GM10847 (cell line): ENCODE data around the gene CEP63.

Experiments used
- POLR2A ChIP-seq: IDR thresholded peaks from 2 replicates; pipeline ENCODE4 v1.6.1; 2011; ENCODE audit not compliant: insufficient read length; ENCODE audit errors: extremely low read depth

CEP63 gene

GRCh38 chr3:134607054-134608022, 121.5 kb downstream of the CEP63 start:
- TF ChIP-seq POLR2A, result no peak

GRCh38 chr3:134608023-134608770, 122.3 kb downstream of the CEP63 start:
- no peak for TF ChIP-seq POLR2A

GRCh38 chr3:134608771-134609435, 123.0 kb downstream of the CEP63 start:
- TF ChIP-seq POLR2A, result no peak

GRCh38 chr3:134609821-134610431, 124.1 kb downstream of the CEP63 start:
- no peak for TF ChIP-seq POLR2A

- no peak for TF ChIP-seq POLR2A
These were observed 124.9 kb downstream of the CEP63 start for GRCh38 chr3:134610432-134611385.

- no peak for TF ChIP-seq POLR2A
These were observed 125.7 kb downstream of the CEP63 start for GRCh38 chr3:134611516-134611915.

- no peak for TF ChIP-seq POLR2A
These were observed 127.2 kb downstream of the CEP63 start for GRCh38 chr3:134613006-134613520.

- no peak for TF ChIP-seq POLR2A
These were observed 129.1 kb downstream of the CEP63 start for GRCh38 chr3:134614955-134615354.

GRCh38 chr3:134615743-134616142, 129.9 kb downstream of the CEP63 start:
- TF ChIP-seq POLR2A, result no peak

- no peak for TF ChIP-seq POLR2A
These were observed 132.0 kb downstream of the CEP63 start for GRCh38 chr3:134617608-134618477.

- no peak for TF ChIP-seq POLR2A
These were observed 132.8 kb downstream of the CEP63 start for GRCh38 chr3:134618478-134619300.

- no peak for TF ChIP-seq POLR2A
These were observed 133.4 kb downstream of the CEP63 start for GRCh38 chr3:134619301-134619615.
